K562 (cell line): ENCODE results near the gene GMEB2. TPM values are rescaled to one million over a fixed set of nuclear protein-coding genes. Genes with fewer than 3 reads are reported as not detected.

ENCODE experiments used
- ARID3A ChIP-seq: IDR thresholded peaks from 2 replicates; pipeline ENCODE4 v1.6.1; 2012; ENCODE audit warnings: low read depth, low read length, improper control_type of control experiment, borderline replicate concordance
- ARID4B ChIP-seq: sonication (generic); formaldehyde crosslinking; IDR thresholded peaks from 2 replicates; pipeline ENCODE4 v1.8.0; 2022; ENCODE audit warnings: mild to moderate bottlenecking, missing genetic modification reagents
- CBX2 ChIP-seq: fragments of 200-600 bp; sonication (generic); IDR thresholded peaks from one replicate; pipeline ENCODE4 v1.6.1; 2012; ENCODE audit warnings: mild to moderate bottlenecking, low read length, inconsistent platforms; ENCODE audit not compliant: insufficient read depth, poor library complexity, severe bottlenecking
- CTCFL ChIP-seq: IDR thresholded peaks from 2 replicates; pipeline ENCODE4 v1.6.1; 2011; ENCODE audit warnings: borderline replicate concordance, low read depth, mild to moderate bottlenecking, moderate library complexity, low read length; ENCODE audit not compliant: insufficient read depth, poor library complexity, severe bottlenecking
- RBM22 ChIP-seq: fragments of 200-400 bp; formaldehyde crosslinking; IDR thresholded peaks from 2 replicates; pipeline ENCODE4 v1.6.1; 2018; ENCODE audit warnings: low read length, low read depth; ENCODE audit not compliant: poor library complexity, severe bottlenecking
- SP2 ChIP-seq: IDR thresholded peaks from 2 replicates; pipeline ENCODE4 v1.6.1; 2011; ENCODE audit warnings: mild to moderate bottlenecking, low read depth, low read length, moderate library complexity; ENCODE audit not compliant: poor library complexity, severe bottlenecking; ENCODE audit errors: extremely low read depth
- ZBTB43 ChIP-seq: sonication (generic); formaldehyde crosslinking; IDR thresholded peaks from 2 replicates; pipeline ENCODE4 v1.8.0; 2023; ENCODE audit warnings: mild to moderate bottlenecking, missing genetic modification reagents
- ZNF212 ChIP-seq: fragments of 450-650 bp; formaldehyde crosslinking; IDR thresholded peaks from 2 replicates; pipeline ENCODE4 v1.4.0; 2020; ENCODE audit warnings: mild to moderate bottlenecking
- ZNF232 ChIP-seq: sonication (generic); formaldehyde crosslinking; IDR thresholded peaks from 2 replicates; pipeline ENCODE4 v1.8.0; 2022; ENCODE audit warnings: mild to moderate bottlenecking, missing genetic modification reagents
- ZNF449 ChIP-seq: fragments of 250-450 bp; sonication (Bioruptor Pico); IDR thresholded peaks from 2 replicates; pipeline ENCODE4 v1.8.0; 2022; ENCODE audit warnings: moderate library complexity, mild to moderate bottlenecking, inconsistent platforms
- polyA plus RNA-seq, 8 experiments: library from polyadenylated mRNA; depleted of rRNA in 4 of 8; stranded (reverse) in 5 of 8; unstranded in 3 of 8; fragments of >200 nt; fragmentation: Nextera tagmentation in 2 of 8; fragmentation: Illumina TruSeq in 1 of 8; extraction: Ambion mirVana in 2 of 8; extraction: Trizol in 1 of 8; gene quantifications; 2 replicates each; pipeline versions ENCODE4 v1.2.1 to v1.2.3, GENCODE V29; 2011 to 2014; ENCODE audit warnings: inconsistent platforms in 1 of 8, missing spikeins in 1 of 8
- total RNA-seq, 7 experiments: library from RNA; depleted of rRNA in 6 of 7; stranded (reverse); fragments of >200 nt in 6 of 7; fragmentation: Illumina TruSeq in 2 of 7; extraction: Trizol in 2 of 7; gene quantifications; 2 replicates each; pipeline versions ENCODE4 v1.2.1 to v1.2.3, GENCODE V29; 2011 to 2021; ENCODE audit warnings: low replicate concordance in 1 of 7

The GMEB2 gene
- total and polyA plus RNA-seq, 9 of the 15 experiments (the other 6 are each of a cell fraction or from before 2014, with no cell fraction given) = 0.03 to 13.9 (median 6.3) TPM

- TF ChIP-seq CTCFL (no peak), ZNF212 (CRISPR knock-in tag) (no peak), ZBTB43 (CRISPR knock-in tag) (peak; percentile 70; the same call in 1 of the 2 replicates), SP2 (no peak), RBM22 (peak; percentile 41), ARID4B (CRISPR knock-in tag) (peak; percentile 99), ARID3A (no peak), CBX2 (no peak), ZNF449 (CRISPR knock-in tag) (no peak), ZNF232 (CRISPR knock-in tag) (peak; percentile 73; the same call in 1 of the 2 replicates)
These were observed 26.4 kb upstream of the GMEB2 start, which contains the start of gene STMN3 (continued) for GRCh38 chr20:63653041-63653973.
